ENCODE data around the gene DUSP22.

DNA sequence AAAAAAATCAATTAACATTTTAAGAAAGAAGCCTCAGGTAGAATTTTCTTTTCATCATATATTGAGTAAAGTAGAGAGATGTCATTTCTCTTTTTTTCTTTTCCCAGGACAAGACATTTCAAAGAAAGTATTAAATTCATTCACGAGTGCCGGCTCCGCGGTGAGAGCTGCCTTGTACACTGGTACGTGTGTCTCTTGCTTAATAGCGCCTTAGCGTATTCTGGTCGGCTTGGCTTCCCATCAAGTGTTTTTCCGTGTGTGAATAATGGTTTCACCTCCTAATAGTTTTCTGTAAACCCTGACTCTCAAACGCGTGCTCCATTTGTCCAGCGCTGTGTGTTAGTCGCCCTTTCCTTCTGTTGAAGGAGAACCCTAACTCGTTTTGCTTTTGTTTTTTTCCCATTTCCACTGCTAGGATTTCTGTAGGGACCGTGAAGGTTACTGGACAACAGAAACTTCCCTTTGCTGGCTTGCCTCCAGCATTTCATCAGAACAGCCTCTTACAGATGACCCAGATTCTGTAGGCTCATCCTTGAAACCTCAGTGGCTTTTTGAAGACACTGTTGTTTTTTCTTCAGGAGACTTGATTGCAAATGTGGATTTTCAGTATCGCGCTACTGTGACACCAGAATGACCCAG lies 53.6 kb downstream of the DUSP22 start:
- TF ChIP-seq GATA2 (IDR thresholded peaks at IDR 0.05; ENCODE audit: low read depth, low read length) (no peak), GATA3 (IDR thresholded peaks at IDR 0.05; ENCODE audit: low read depth, low read length) (no peak)

Measured in SH-SY5Y (cell line).